ENCODE results near the gene PTGES2.

- TF ChIP-seq CTCF (IDR thresholded peaks at IDR 0.05) (no peak), POLR2A (IDR thresholded peaks at IDR 0.05) (no peak), POLR2AphosphoS5 (IDR thresholded peaks at IDR 0.05) (no peak), EP300 (IDR thresholded peaks at IDR 0.05) (no peak)
These were observed 13.0 kb downstream of the PTGES2 start for GRCh38 chr9:128114326-128115186.

Data from upper lobe of left lung (tissue), 4 donors.